HAP-1 (cell line): Measurements from ENCODE around the gene RAD50.
"Not testable (repeated sequence)": the region's sequence is repeated elsewhere in the genome, so short reads cannot be mapped to it uniquely, and the experiment has no call there.

ENCODE experiments used
- DNase-seq, 2 experiments: peaks; one replicate each; pipeline ENCODE4 v3.0.0-alpha.2; 2016 to 2020; ENCODE audit warnings: low spot score in 2 of 2
- H3K27me3 ChIP-seq: fragments of 250-450 bp; sonication (Bioruptor Pico); 2 replicates; pipeline ENCODE4 v1.5.1; 2020; ENCODE audit warnings: low read depth, mild to moderate bottlenecking, moderate library complexity
- H3K36me3 ChIP-seq: fragments of 250-450 bp; sonication (Bioruptor Pico); replicated peaks from 2 replicates; pipeline ENCODE4 v1.5.1; 2020; ENCODE audit warnings: mild to moderate bottlenecking
- H3K4me1 ChIP-seq: fragments of 250-450 bp; sonication (Bioruptor Pico); 2 replicates; pipeline ENCODE4 v1.5.1; 2020; ENCODE audit warnings: mild to moderate bottlenecking
- H3K4me3 ChIP-seq: fragments of 250-450 bp; sonication (Bioruptor Pico); 2 replicates; pipeline ENCODE4 v1.5.1; 2020; ENCODE audit warnings: mild to moderate bottlenecking, moderate library complexity
- H3K9me3 ChIP-seq: fragments of 250-450 bp; sonication (Bioruptor Pico); 2 replicates; pipeline ENCODE4 v1.5.1; 2020; ENCODE audit warnings: mild to moderate bottlenecking, moderate library complexity
- in situ Hi-C: fragments of 300-500 bp; cut with MboI; formaldehyde crosslinking; loops from 3 replicates; pipeline ENCODE4 v1.14.3; 2020; ENCODE audit warnings: low sequenced_read_pairs, inconsistent platforms, mixed read lengths

RAD50 gene

DNA sequence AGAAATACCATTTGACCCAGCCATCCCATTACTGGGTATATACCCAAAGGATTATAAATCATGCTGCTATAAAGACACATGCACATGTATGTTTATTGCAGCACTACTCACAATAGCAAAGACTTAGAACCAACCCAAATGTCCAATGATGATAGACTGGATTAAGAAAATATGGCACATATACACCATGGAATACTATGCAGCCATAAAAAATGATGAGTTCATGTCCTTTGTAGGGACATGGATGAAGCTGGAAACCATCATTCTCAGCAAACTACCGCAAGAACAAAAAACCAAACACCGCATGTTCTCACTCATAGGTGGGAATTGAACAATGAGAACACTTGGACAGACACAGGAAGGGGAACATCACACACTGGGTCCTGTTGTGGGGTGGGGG, 27.8 kb downstream of the RAD50 start:
- H3K4me3 ChIP-seq, DNase-seq, H3K9me3 ChIP-seq, H3K27me3 ChIP-seq, H3K4me1 ChIP-seq, in situ Hi-C loops: not testable (repeated sequence)
- peaks cover 45% of the 10 kb centered on the region for H3K36me3 ChIP-seq

DNA sequence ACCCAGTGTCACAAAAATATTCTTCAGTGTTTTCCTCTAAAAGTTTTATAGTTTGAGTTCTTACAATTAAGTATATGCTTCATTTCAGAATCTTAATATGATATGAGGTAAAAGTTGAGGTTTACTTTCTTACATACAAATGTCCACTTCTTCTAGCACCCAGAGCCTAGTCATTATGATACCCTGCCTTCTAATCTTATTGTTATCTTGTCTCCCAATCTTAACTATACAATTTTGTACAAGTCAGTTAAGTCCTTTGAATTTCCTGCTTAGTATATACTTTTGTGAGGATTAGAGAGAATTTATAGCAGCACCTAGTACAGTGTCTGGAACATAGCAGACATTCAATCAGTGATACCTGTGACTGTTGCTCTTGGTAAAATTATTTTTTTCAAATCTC, 29.3 kb downstream of the RAD50 start:
- DNase-seq, result no peak
- Histone ChIP-seq H3K4me1 (no peaks in the 10 kb centered on the region), H3K36me3 (peaks cover 40% of the 10 kb centered on the region), H3K9me3 (no peaks in the 10 kb centered on the region), H3K27me3 (no peaks in the 10 kb centered on the region), H3K4me3 (no peak overlapping the region)
- in situ Hi-C loops, result no loop called here

DNA sequence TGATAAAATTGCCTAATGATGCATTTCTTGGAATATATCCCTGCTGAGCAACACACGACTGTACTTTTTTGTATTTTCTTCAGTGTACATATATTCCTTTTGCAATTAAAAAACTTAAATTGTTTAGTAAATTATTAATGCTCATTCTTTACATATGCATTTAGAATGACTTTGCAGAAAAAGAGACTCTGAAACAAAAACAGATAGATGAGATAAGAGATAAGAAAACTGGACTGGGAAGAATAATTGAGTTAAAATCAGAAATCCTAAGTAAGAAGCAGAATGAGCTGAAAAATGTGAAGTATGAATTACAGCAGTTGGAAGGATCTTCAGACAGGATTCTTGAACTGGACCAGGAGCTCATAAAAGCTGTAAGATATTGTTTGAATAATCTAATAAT, 32.7 kb downstream of the RAD50 start:
- Histone ChIP-seq H3K27me3 (no peaks in the 10 kb centered on the region), H3K36me3 (peaks cover 46% of the 10 kb centered on the region), H3K9me3 (no peaks in the 10 kb centered on the region), H3K4me1 (no peaks in the 10 kb centered on the region), H3K4me3 (no peak overlapping the region)
- in situ Hi-C loops, result no loop called here
- DNase-seq, result no peak

DNA sequence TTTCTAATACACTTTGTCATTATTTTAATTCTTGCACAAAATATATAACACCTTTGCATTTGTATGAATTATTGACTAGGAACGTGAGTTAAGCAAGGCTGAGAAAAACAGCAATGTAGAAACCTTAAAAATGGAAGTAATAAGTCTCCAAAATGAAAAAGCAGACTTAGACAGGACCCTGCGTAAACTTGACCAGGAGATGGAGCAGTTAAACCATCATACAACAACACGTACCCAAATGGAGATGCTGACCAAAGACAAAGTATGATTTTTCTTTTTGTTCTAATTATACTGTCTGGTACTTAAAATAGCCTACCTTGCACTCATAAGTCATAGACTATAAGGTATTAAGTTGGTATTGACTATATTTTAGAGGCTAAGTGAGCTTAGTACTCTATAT, 34.4 kb downstream of the RAD50 start:
- no peak for DNase-seq
- Histone ChIP-seq H3K4me1 (no peaks in the 10 kb centered on the region), H3K36me3 (peaks cover 50% of the 10 kb centered on the region), H3K4me3 (no peak overlapping the region), H3K9me3 (no peaks in the 10 kb centered on the region), H3K27me3 (no peaks in the 10 kb centered on the region)
- in situ Hi-C loops, result no loop called here

DNA sequence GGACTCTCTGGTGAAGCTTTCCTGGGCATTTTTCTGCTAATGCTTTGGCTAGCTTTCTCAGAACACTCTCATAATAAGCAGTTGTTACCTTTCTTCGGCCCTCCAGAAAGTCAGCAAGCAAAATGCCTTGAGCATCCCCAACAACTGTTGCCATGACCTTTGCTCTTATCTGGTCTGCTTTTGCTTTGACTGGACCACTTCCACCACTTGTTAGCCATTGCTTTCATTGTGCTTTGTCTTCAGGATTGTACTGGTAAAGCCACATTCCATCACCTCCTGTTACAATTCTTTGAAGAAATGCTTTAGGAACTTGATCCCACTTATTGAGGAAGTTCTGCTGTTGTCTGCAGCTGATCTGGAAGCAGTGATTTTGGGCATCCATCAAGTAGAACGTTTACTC, 35.7 kb downstream of the RAD50 start:
- in situ Hi-C loops, result no loop called here
- Histone ChIP-seq H3K27me3 (no peaks in the 10 kb centered on the region), H3K4me1 (no peaks in the 10 kb centered on the region), H3K36me3 (peaks cover 59% of the 10 kb centered on the region), H3K4me3 (no peak overlapping the region), H3K9me3 (no peaks in the 10 kb centered on the region)
- DNase-seq, result no peak

DNA sequence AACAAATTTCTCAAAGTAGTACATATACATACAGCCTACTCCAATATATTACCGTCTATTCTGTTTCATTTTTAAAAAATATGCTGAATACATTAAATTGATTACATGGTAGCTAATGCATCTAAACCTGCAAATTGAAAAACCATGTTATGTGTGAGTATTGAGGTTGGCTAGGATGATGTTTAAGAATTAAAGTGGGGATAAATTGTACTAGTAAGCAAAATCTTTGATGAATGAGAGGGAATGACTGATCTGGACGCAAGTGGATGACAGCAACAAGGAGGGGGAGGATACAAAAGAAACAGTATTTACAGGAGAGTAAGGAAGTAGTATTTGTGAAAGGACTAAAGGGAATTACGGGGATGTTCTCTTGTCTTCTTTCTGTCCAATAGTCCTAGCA, 37.4 kb downstream of the RAD50 start:
- no peak for DNase-seq
- peaks cover 47% of the 10 kb centered on the region for H3K36me3 ChIP-seq
- H3K27me3 ChIP-seq, result no peaks in the 10 kb centered on the region
- in situ Hi-C loops, result no loop called here
- H3K4me3 ChIP-seq, result no peak overlapping the region
- H3K4me1 ChIP-seq, result no peaks in the 10 kb centered on the region
- H3K9me3 ChIP-seq, result no peaks in the 10 kb centered on the region

DNA sequence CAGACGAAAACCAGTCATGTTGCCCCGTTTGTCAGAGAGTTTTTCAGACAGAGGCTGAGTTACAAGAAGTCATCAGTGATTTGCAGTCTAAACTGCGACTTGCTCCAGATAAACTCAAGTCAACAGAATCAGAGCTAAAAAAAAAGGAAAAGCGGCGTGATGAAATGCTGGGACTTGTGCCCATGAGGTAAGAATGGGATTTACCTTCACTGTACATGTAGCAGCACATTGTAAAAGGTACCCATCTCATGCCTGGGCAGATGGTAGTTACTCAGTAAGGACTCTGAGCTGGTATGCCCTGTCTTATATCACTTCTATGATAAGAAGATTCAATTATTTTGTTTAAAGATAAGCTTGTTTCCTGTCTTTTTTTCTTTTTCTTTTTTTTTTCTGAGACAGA, 38.8 kb downstream of the RAD50 start:
- DNase-seq, result no peak
- no peaks in the 10 kb centered on the region for H3K4me1 ChIP-seq
- H3K27me3 ChIP-seq, result no peaks in the 10 kb centered on the region
- H3K9me3 ChIP-seq, result no peaks in the 10 kb centered on the region
- no peak overlapping the region for H3K4me3 ChIP-seq
- in situ Hi-C loops, result no loop called here
- peaks cover 43% of the 10 kb centered on the region for H3K36me3 ChIP-seq

DNA sequence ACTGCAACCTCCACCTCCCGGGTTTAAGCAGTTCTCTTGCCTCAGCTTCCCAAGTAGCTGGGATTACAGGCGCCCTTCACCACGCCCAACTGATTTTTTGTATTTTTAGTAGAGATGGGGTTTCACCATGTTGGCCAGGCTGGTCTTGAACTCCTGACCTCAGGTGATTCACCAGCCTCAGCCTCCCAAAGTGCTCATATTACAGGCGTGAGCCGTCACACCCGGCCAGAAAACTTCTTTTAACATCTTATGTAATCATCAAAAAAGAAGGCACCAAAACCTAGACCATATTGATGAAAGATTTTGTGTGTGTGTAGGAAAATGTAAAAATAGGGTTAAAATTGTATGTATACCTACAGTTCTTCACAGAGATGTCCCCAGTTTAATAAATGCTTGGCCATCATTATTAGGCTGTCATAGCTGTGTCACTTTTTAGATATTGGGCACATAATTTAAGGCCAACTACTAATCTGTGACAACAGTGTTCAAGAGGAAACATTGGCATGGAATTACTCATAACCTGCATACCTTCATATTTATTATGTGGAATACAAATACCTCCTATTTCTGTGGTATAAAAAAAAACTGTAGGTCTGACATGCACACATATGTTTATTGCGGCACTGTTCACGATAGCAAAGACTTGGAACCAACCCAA, 44.4 kb downstream of the RAD50 start:
- Histone ChIP-seq H3K4me3 (no peak overlapping the region), H3K9me3 (no peaks in the 10 kb centered on the region), H3K27me3 (no peaks in the 10 kb centered on the region), H3K36me3 (peaks cover 29% of the 10 kb centered on the region), H3K4me1 (no peaks in the 10 kb centered on the region)
- in situ Hi-C loops, result no loop called here
- no peak for DNase-seq

DNA sequence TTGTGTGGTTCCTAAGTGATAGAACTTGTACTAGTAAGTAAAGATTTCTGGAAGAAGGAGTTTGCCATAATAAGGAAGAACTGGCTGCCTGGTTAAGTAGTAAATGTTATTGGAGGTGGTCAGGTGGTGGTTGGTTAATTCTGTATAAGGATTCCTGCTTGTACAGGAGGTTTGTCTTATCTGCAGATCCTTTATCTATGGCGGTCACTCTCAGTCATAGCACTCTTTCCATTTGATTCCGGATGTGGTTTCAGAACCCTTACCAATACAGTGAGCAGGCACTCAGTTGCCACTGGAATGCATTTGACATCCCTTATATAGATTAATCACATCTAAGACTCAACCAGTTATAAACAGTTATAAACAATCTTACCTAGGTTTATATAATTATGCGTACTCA, 50.3 kb downstream of the RAD50 start:
- Histone ChIP-seq H3K4me1 (no peaks in the 10 kb centered on the region), H3K4me3 (no peak overlapping the region), H3K27me3 (no peaks in the 10 kb centered on the region), H3K36me3 (peaks cover 45% of the 10 kb centered on the region), H3K9me3 (no peaks in the 10 kb centered on the region)
- in situ Hi-C loops, result no loop called here
- DNase-seq, result no peak

DNA sequence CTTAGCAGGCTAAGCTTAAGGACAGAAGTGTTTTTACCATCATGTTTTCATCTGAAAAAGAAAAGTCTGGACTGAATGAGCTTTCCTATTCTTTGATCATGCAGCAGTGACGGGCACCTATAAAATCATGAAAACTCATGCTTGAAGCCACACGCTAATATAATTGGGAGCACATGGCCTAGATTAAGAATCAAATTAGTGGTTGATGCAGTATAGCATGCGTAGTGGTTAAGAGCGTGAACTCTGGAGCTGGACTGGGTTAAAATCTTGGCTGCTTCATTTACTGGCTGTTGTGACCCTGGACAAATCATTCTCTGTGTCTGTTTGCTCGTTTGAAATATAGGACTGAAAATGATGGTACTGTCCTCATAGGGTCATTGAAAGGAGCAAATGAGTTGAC, 51.3 kb downstream of the RAD50 start:
- no peak for DNase-seq
- Histone ChIP-seq H3K27me3 (no peaks in the 10 kb centered on the region), H3K4me3 (no peak overlapping the region), H3K36me3 (peaks cover 45% of the 10 kb centered on the region), H3K9me3 (no peaks in the 10 kb centered on the region), H3K4me1 (no peaks in the 10 kb centered on the region)
- in situ Hi-C loops, result no loop called here

DNA sequence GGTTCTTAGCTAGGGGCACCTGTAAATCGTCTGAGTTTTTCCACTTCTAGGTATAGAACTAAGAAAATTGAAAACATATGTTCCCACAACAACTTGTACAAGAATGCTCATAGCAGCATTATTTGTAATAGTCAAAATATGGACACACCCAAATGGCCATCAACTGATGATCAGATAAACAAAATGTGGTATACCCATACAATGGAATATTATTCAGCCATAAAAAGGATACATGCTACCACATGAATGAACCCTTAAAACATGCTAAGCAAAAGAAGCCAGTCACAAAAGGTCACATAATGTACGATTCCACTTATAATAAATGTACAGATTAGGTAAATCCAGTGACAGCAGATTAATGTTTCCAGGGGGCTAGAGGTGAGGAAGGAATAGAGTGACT, 55.2 kb downstream of the RAD50 start:
- no peak overlapping the region for H3K4me3 ChIP-seq
- in situ Hi-C loops, result no loop called here
- DNase-seq, result no peak
- peaks cover 37% of the 10 kb centered on the region for H3K36me3 ChIP-seq
- H3K27me3 ChIP-seq, result no peaks in the 10 kb centered on the region
- no peaks in the 10 kb centered on the region for H3K9me3 ChIP-seq
- no peaks in the 10 kb centered on the region for H3K4me1 ChIP-seq

DNA sequence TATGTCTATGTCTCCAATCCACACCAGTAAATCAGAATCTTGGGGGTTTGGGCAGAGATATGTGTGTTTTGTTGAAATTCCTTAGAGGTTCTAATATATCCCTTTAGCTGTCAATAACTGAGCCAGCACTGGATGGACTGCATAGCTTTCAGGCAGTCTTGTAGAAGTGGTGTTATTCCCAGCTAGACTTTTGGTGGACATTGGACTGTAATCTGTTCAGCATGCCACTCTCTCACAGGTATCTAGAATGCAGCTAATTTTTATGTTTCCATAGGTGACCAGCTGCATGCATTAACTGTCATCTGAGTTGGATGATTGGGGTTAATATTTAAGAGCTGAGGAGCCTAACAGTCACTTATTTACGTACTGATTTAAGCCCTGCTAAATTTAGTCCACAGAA, 56.1 kb downstream of the RAD50 start:
- in situ Hi-C loops, result no loop called here
- Histone ChIP-seq H3K27me3 (no peaks in the 10 kb centered on the region), H3K4me1 (no peaks in the 10 kb centered on the region), H3K36me3 (peaks cover 42% of the 10 kb centered on the region), H3K4me3 (no peak overlapping the region), H3K9me3 (no peaks in the 10 kb centered on the region)
- no peak for DNase-seq

DNA sequence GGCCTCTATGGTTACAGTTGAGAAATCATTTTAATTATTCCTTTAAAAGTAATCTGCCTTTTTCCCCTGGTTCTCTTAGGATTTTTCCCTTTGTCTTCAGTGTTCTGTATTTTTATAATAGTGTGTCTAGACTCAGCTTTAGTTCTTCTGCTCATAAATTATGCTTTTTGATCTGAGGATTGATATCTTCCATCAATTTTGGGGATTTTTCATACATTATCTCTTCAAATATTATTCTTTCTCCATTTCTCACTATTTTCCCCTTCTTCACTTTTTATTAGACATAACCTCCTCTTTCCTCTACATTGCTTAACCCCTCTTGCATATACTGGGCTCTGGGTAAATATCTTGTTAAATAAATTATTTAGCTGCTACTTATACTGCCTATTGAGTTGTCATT, 64.9 kb downstream of the RAD50 start:
- Histone ChIP-seq H3K4me1 (no peaks in the 10 kb centered on the region), H3K27me3 (no peaks in the 10 kb centered on the region), H3K9me3 (no peaks in the 10 kb centered on the region), H3K36me3 (peaks cover 28% of the 10 kb centered on the region), H3K4me3 (no peak overlapping the region)
- DNase-seq, result no peak
- in situ Hi-C loops, result no loop called here

DNA sequence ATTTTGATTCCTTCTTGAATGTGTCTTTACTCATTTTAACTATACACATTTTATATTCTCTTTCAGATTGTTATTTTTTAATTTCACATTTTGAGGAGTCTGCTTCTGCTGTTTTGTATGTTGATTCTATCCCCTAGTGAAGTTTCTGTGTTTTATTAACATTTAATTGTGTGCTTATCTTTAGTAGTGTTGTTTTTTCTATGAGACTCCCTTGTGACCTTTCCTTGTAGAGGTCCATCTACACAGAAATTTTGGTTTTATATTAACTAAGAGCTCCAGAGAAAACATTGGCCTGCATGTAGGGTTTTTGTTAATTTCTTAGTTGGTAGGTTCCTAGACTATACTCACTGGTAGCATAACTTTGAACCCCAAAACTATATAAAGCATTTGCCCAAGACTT, 65.8 kb downstream of the RAD50 start:
- Histone ChIP-seq H3K4me1 (no peaks in the 10 kb centered on the region), H3K9me3 (no peaks in the 10 kb centered on the region), H3K4me3 (no peak overlapping the region), H3K27me3 (no peaks in the 10 kb centered on the region), H3K36me3 (peaks cover 21% of the 10 kb centered on the region)
- DNase-seq, result no peak
- in situ Hi-C loops, result no loop called here

DNA sequence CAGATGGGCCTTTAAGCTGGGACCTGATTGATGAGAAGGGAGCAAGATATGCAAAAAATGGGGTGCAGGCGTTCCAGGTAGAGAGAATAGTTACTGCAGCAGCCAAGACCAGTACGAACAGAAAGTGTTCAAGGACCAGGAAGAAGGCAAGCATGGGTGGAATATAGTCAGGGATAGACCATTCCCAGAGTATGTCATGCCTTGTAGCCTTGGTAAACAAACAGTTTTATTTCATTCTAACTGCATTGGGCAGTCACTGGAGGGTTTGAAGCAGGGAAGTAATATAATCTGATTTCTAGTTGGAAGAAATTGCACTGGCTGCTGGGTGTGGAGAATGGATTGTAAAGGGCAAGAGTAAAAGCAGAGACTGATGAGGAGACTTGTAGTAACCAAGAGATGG, 70.7 kb downstream of the RAD50 start:
- DNase-seq, result no peak
- H3K9me3 ChIP-seq, result no peaks in the 10 kb centered on the region
- H3K27me3 ChIP-seq, result no peaks in the 10 kb centered on the region
- H3K4me3 ChIP-seq, result no peak overlapping the region
- in situ Hi-C loops, result no loop called here
- H3K36me3 ChIP-seq, result peaks cover 12% of the 10 kb centered on the region
- H3K4me1 ChIP-seq, result no peaks in the 10 kb centered on the region
